ENCODE results near the gene ARL16. TPM values are rescaled to one million over a fixed set of nuclear protein-coding genes. Genes with fewer than 3 reads are reported as not detected.

The ARL16 gene
- total and polyA plus RNA-seq, 2 of the 4 experiments (the other 2 are of a cell fraction): 51.1 to 77.9 TPM

DNA sequence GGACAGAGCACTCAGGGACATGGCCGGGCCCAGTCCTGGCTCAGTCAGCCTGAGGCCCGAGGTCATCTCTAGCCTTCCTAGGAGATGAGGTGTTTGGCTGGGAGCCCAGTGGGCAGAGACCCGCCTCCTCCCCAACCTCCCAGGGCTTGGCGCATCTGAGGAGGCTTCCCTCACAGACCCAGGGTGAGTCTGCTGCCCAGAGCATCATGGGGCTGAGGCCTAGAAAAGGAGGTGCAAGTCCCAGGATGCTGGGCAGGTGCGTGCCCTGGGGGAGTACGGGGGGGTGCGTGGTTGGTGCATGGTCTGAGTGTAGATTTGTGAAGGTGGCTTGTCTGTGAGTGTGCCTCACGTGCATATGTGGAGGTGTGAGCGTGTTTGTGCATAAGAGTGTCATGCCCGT lies 31.9 kb downstream of the ARL16 start:
- Histone ChIP-seq H3K56ac (ENCODE audit: extremely low read depth, insufficient read depth, low read length) (no peak overlapping the region), H3K9ac (ENCODE audit: low read depth, low read length) (no peak overlapping the region), H3K18ac (ENCODE audit: low read depth, low read length) (no peak overlapping the region), H2BK5ac (ENCODE audit: low read depth, low read length, poor library complexity, severe bottlenecking) (peak overlapping the region; percentile 74), H3K27me3 (ENCODE audit: control insufficient read depth, insufficient read depth, low read length) (peaks cover 19% of the 10 kb centered on the region), H3K36me3 (ENCODE audit: control insufficient read depth, insufficient read depth, low read length) (no peaks in the 10 kb centered on the region), H4K91ac (ENCODE audit: insufficient read depth, low read depth, low read length) (peak overlapping the region; percentile 90; the same call in 1 of the 2 replicates), H2AFZ (replicated peaks; ENCODE audit: low read length, poor library complexity) (peak overlapping the region; percentile 89), H3K9me3 (ENCODE audit: control insufficient read depth, insufficient read depth, low read length) (peaks cover 8% of the 10 kb centered on the region; the same call in 1 of the 2 replicates), H4K8ac (ENCODE audit: low read depth in 2 of 2, low read length in 2 of 2) (peak overlapping the region in 1 of 2 experiments; percentile 69; a peak in 3 of 4 replicates), H3K4me2 (ENCODE audit: low read depth, low read length) (no peak overlapping the region), H3K4ac (ENCODE audit: low read depth, low read length) (peak overlapping the region; percentile 87), H3K23ac (ENCODE audit: low read depth, low read length) (no peak overlapping the region), H4K20me1 (ENCODE audit: insufficient read depth, low read length) (peaks cover 3% of the 10 kb centered on the region; the same call in 1 of the 2 replicates), H2BK15ac (ENCODE audit: low read depth, low read length) (no peak overlapping the region), H3K79me1 (ENCODE audit: low read depth in 1 of 2, low read length in 2 of 2) (no peaks in the 10 kb centered on the region; a peak in 1 of 4 replicates), H2BK120ac (ENCODE audit: low read depth, low read length) (peak overlapping the region; percentile 91; the same call in 1 of the 2 replicates), H3K27ac (ENCODE audit: insufficient read depth, low read length) (no peak overlapping the region), H2AK5ac (ENCODE audit: low read depth, low read length) (peak overlapping the region; percentile 95), H3K9me1 (ENCODE audit: insufficient read depth, low read length) (peaks cover 12% of the 10 kb centered on the region), H3K4me3 (ENCODE audit: insufficient read depth, low read depth, low read length) (no peak overlapping the region), H3K14ac (replicated peaks; ENCODE audit: low read depth, low read length) (no peak overlapping the region), H4K5ac (ENCODE audit: low read depth, low read length) (no peak overlapping the region), H2AK9ac (replicated peaks; ENCODE audit: low read depth, low read length, poor library complexity) (peak overlapping the region; percentile 96), H3K4me1 (ENCODE audit: control insufficient read depth, insufficient read depth, low read length) (peaks cover 6% of the 10 kb centered on the region), H2BK20ac (ENCODE audit: low read depth, low read length) (no peak overlapping the region)
- TF ChIP-seq POLR2A (IDR thresholded peaks at IDR 0.05; ENCODE audit: low read depth, low read length) (no peak), RCOR1 (IDR thresholded peaks at IDR 0.05; ENCODE audit: insufficient replicate concordance, low read length) (peak; percentile 56), MAZ (IDR thresholded peaks at IDR 0.05; ENCODE audit: borderline replicate concordance, low read depth, low read length) (peak; percentile 51; the same call in 1 of the 2 replicates)
- DNase-seq: peak; percentile 93
- intact Hi-C loops (cut with micrococcal nuclease): no loop called here
- in situ Hi-C loops (cut with MboI; ENCODE audit: low sequenced_read_pairs): no loop called here
- ATAC-seq (ENCODE audit: low read depth): peak; percentile 91
- WGBS, 2 experiments (ENCODE audit: extremely low coverage in 2 of 2, insufficient read length in 1 of 2): 96% methylated on average over 4 of the region's 10 CpGs; no CpG with 5 or more reads in 1 of the 2 experiments
- dilution Hi-C loops (cut with HindIII; ENCODE audit: low sequenced_read_pairs, unreplicated experiment): no loop called here
- CTCF ChIA-PET: no interaction called here
- no TSS peak for BruUV-seq (replicated peaks)
- POLR2A ChIA-PET (ENCODE audit: unreplicated experiment): no interaction called here

Data from IMR-90 (cell line).